ENCODE measurements around the gene NOD2.

DNA sequence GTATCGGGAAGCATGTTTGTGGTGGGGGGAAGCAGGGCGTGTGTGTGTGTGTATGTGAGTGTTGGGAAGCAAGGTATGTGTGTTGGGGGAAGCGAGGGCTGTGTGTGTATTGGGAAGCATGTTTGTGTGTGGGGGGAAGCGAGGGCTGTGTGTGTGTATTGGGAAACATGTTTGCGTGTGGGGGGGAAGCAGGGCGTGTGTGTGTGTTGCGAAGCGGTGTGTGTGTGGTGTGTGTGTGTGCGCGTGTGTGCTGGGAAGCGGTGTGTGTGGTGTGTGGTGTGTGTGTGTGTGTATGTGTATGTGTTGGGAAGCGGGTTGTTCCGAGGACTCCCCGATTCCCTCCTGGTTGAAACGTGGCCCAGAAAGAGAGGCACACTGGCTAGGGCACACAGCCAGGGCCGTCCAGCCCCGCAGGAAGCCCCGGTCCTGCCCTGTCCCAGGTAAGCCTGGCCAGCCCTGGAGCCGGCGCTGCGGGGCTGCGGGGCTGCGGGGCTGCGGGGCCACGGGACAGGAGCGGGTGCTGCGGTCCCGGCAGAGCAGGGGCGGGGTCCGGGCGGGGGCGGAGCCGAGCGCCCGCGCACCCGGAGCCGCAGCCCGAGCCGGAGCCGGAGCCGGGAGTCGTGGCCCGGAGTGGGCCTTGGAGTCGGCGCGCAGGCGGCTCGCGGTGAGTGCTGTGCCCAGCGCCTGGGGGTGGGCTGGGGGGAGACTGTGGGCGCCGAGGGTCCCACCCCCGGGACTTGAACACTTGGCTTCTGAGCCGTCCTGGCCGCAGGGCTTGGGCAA is at the start of gene NOD2:
- TF ChIP-seq, protein P1, sequence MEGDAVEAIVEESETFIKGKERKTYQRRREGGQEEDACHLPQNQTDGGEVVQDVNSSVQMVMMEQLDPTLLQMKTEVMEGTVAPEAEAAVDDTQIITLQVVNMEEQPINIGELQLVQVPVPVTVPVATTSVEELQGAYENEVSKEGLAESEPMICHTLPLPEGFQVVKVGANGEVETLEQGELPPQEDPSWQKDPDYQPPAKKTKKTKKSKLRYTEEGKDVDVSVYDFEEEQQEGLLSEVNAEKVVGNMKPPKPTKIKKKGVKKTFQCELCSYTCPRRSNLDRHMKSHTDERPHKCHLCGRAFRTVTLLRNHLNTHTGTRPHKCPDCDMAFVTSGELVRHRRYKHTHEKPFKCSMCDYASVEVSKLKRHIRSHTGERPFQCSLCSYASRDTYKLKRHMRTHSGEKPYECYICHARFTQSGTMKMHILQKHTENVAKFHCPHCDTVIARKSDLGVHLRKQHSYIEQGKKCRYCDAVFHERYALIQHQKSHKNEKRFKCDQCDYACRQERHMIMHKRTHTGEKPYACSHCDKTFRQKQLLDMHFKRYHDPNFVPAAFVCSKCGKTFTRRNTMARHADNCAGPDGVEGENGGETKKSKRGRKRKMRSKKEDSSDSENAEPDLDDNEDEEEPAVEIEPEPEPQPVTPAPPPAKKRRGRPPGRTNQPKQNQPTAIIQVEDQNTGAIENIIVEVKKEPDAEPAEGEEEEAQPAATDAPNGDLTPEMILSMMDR (IDR thresholded peaks at IDR 0.05): no peak
- no peak for TF ChIP-seq POLR2A (IDR thresholded peaks at IDR 0.05)

Data from uterus (tissue), 2 donors.